Fibroblast of mammary gland (primary cell): ENCODE data around the gene FAM117A.

Experiments used
- DNase-seq: peaks from one replicate; pipeline ENCODE4 v3.0.0-alpha.2; 2010; ENCODE audit warnings: low read depth
- H3K4me3 ChIP-seq: 2 replicates; pipeline ENCODE4 v1.5.1; 2011; ENCODE audit warnings: low read depth, mild to moderate bottlenecking, low read length, moderate library complexity; ENCODE audit not compliant: control insufficient read depth
- TF ChIP-seq, protein P1 (sequence below): conservative IDR thresholded peaks from 2 replicates; pipeline ENCODE4 v1.5.1; 2011; ENCODE audit warnings: low read depth, low read length, inconsistent platforms; ENCODE audit not compliant: control insufficient read depth, insufficient read depth

The FAM117A gene

GRCh38 chr17:49670641-49671040, 93.3 kb downstream of the FAM117A start:
- DNase-seq = no peak
- no peak overlapping the region for H3K4me3 ChIP-seq
- TF ChIP-seq, protein P1, sequence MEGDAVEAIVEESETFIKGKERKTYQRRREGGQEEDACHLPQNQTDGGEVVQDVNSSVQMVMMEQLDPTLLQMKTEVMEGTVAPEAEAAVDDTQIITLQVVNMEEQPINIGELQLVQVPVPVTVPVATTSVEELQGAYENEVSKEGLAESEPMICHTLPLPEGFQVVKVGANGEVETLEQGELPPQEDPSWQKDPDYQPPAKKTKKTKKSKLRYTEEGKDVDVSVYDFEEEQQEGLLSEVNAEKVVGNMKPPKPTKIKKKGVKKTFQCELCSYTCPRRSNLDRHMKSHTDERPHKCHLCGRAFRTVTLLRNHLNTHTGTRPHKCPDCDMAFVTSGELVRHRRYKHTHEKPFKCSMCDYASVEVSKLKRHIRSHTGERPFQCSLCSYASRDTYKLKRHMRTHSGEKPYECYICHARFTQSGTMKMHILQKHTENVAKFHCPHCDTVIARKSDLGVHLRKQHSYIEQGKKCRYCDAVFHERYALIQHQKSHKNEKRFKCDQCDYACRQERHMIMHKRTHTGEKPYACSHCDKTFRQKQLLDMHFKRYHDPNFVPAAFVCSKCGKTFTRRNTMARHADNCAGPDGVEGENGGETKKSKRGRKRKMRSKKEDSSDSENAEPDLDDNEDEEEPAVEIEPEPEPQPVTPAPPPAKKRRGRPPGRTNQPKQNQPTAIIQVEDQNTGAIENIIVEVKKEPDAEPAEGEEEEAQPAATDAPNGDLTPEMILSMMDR = no peak

GRCh38 chr17:49670002-49670401, 93.9 kb downstream of the FAM117A start:
- TF ChIP-seq, protein P1 = no peak
- no peak for DNase-seq
- no peak overlapping the region for H3K4me3 ChIP-seq

DNA sequence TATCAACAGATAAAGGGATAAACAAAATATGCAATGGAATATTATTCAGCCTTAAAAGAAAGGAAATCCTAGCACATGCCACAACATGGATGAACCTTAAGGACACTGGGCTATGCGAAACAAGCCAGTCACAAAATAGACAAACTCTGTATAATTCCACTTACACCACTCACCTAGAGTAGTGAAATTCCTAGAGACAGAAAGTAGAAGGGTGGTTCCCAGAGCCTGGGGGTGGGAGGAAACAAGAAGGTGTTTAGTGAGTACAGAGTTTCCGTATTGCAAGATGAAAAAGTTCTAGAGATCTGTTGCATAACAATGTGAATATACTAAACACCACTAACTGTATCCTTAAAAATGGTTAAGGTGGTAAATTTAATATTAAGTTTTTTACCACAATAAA, 96.1 kb downstream of the FAM117A start:
- no peak overlapping the region for H3K4me3 ChIP-seq
- no peak for DNase-seq

GRCh38 chr17:49664706-49665211, 99.2 kb downstream of the FAM117A start:
- H3K4me3 ChIP-seq = no peak overlapping the region
- no peak for DNase-seq
- TF ChIP-seq, protein P1 = no peak

More for the DNA sequence above, 96.1 kb downstream of the FAM117A start:
- TF ChIP-seq, protein P1 = no peak
